ENCODE results near the gene SUOX. TPM values are rescaled to one million over a fixed set of nuclear protein-coding genes. Genes with fewer than 3 reads are reported as not detected.

The SUOX gene
- total and polyA plus RNA-seq, 2 donors (not counting 1 experiment from before 2014, with no cell fraction given) = 11.1 to 11.6 TPM

GRCh38 chr12:56042843-56043242, 45.8 kb downstream of the SUOX start:
- Histone ChIP-seq H4K20me1 (ENCODE audit: control insufficient read depth, extremely low read depth, insufficient read depth, low read length) (no peaks in the 10 kb centered on the region), H3K4me1 (ENCODE audit: control insufficient read depth, extremely low read depth, insufficient read depth, low read length) (peaks cover 8% of the 10 kb centered on the region), H3K9ac (ENCODE audit: insufficient read depth, low read length) (peak overlapping the region; percentile 93), H3K36me3 (ENCODE audit: control insufficient read depth, insufficient read depth, low read length) (peaks cover 9% of the 10 kb centered on the region), H3K4me2 (ENCODE audit: extremely low read depth, insufficient read depth, low read length) (peak overlapping the region; percentile 96), H2AFZ (ENCODE audit: low read length) (no peak overlapping the region), H3K79me2 (ENCODE audit: control insufficient read depth, insufficient read depth, low read length) (peaks cover 20% of the 10 kb centered on the region), H3K9me3 (ENCODE audit: control insufficient read depth, insufficient read depth, low read depth, low read length) (no peaks in the 10 kb centered on the region), H3K4me3 (replicated peaks in 1 of 4; ENCODE audit: control extremely low read depth in 1 of 4, insufficient read depth in 1 of 4, low read depth in 3 of 4, low read length in 4 of 4) (peak overlapping the region; percentile 82 to 97 (median 94)), H3K27ac (ENCODE audit: insufficient read depth, low read length) (peak overlapping the region; percentile 100), H3K27me3 (ENCODE audit: control insufficient read depth, insufficient read depth, low read length) (no peaks in the 10 kb centered on the region)
- TF ChIP-seq CTCF (conservative IDR thresholded peaks at IDR 0.05 in 1 of 2, IDR thresholded peaks at IDR 0.05 in 1 of 2; ENCODE audit: low read depth in 1 of 2, low read length in 2 of 2) = no peak
- no peak for TF ChIP-seq EZH2 (IDR thresholded peaks at IDR 0.05; ENCODE audit: low read length, missing control alignments)
- DNase-seq (ENCODE audit: low read depth in 2 of 2) = no peak

GRCh38 chr12:56046027-56046780, 49.1 kb downstream of the SUOX start:
- DNase-seq (ENCODE audit: low read depth in 2 of 2) = no peak
- Histone ChIP-seq H3K9ac (ENCODE audit: insufficient read depth, low read length) (no peak overlapping the region), H3K9me3 (ENCODE audit: control insufficient read depth, insufficient read depth, low read depth, low read length) (no peaks in the 10 kb centered on the region), H3K4me2 (ENCODE audit: extremely low read depth, insufficient read depth, low read length) (no peak overlapping the region), H3K4me1 (ENCODE audit: control insufficient read depth, extremely low read depth, insufficient read depth, low read length) (peaks cover 8% of the 10 kb centered on the region), H2AFZ (ENCODE audit: low read length) (no peak overlapping the region), H3K27ac (ENCODE audit: insufficient read depth, low read length) (peak overlapping the region; percentile 41), H3K79me2 (ENCODE audit: control insufficient read depth, insufficient read depth, low read length) (peaks cover 20% of the 10 kb centered on the region), H4K20me1 (ENCODE audit: control insufficient read depth, extremely low read depth, insufficient read depth, low read length) (no peaks in the 10 kb centered on the region), H3K27me3 (ENCODE audit: control insufficient read depth, insufficient read depth, low read length) (no peaks in the 10 kb centered on the region), H3K36me3 (ENCODE audit: control insufficient read depth, insufficient read depth, low read length) (peaks cover 9% of the 10 kb centered on the region), H3K4me3 (replicated peaks in 1 of 4; ENCODE audit: control extremely low read depth in 1 of 4, insufficient read depth in 1 of 4, low read depth in 3 of 4, low read length in 4 of 4) (no peak overlapping the region)
- TF ChIP-seq CTCF (conservative IDR thresholded peaks at IDR 0.05 in 1 of 2, IDR thresholded peaks at IDR 0.05 in 1 of 2; ENCODE audit: low read depth in 1 of 2, low read length in 2 of 2) (no peak), EZH2 (IDR thresholded peaks at IDR 0.05; ENCODE audit: low read length, missing control alignments) (no peak)

DNA sequence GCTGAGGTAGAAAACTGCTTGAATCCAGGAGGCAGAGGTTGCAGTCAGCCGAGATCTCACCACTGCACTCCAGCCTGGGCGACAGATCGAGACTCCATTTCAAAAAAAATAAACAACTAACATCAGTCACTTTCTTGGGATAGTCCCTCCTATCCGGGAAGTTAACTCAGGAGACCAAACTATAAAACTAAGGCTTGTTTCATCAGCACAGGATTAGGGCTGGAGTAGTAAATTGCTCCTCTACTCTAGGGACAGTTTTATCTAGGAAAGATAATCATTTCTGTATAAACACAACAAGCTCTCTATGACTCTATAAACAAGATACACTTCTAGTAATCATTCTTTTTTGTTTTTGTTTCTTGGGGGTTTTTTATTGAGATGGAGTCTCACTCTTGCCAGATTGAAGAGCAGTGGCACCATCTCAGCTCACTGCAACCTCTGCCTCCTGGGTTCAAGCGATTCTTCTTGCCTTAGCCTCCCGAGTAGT, 56.4 kb downstream of the SUOX start:
- Histone ChIP-seq H3K9me3 (ENCODE audit: control insufficient read depth, insufficient read depth, low read depth, low read length) (no peaks in the 10 kb centered on the region), H3K27me3 (ENCODE audit: control insufficient read depth, insufficient read depth, low read length) (no peaks in the 10 kb centered on the region), H3K27ac (ENCODE audit: insufficient read depth, low read length) (no peak overlapping the region), H2AFZ (ENCODE audit: low read length) (no peak overlapping the region), H3K4me2 (ENCODE audit: extremely low read depth, insufficient read depth, low read length) (no peak overlapping the region), H4K20me1 (ENCODE audit: control insufficient read depth, extremely low read depth, insufficient read depth, low read length) (no peaks in the 10 kb centered on the region), H3K4me3 (replicated peaks in 1 of 4; ENCODE audit: control extremely low read depth in 1 of 4, insufficient read depth in 1 of 4, low read depth in 3 of 4, low read length in 4 of 4) (no peak overlapping the region), H3K4me1 (ENCODE audit: control insufficient read depth, extremely low read depth, insufficient read depth, low read length) (no peaks in the 10 kb centered on the region), H3K79me2 (ENCODE audit: control insufficient read depth, insufficient read depth, low read length) (no peaks in the 10 kb centered on the region), H3K36me3 (ENCODE audit: control insufficient read depth, insufficient read depth, low read length) (no peaks in the 10 kb centered on the region), H3K9ac (ENCODE audit: insufficient read depth, low read length) (no peak overlapping the region)
- no peak for DNase-seq (ENCODE audit: low read depth in 2 of 2)
- TF ChIP-seq CTCF (conservative IDR thresholded peaks at IDR 0.05 in 1 of 2, IDR thresholded peaks at IDR 0.05 in 1 of 2; ENCODE audit: low read depth in 1 of 2, low read length in 2 of 2) (no peak), EZH2 (IDR thresholded peaks at IDR 0.05; ENCODE audit: low read length, missing control alignments) (no peak)

Other genes starting within 250 kb of the SUOX start
- gene SARNP, start 179.6 kb upstream of the SUOX start, total RNA-seq = 83.0 and 88.5 TPM in 2 replicates
- 172 and 183 TPM in 2 replicates for gene SARNP, start 179.6 kb upstream of the SUOX start, polyA plus RNA-seq
- gene ORMDL2, start 179.2 kb upstream of the SUOX start, total RNA-seq = 15.7 and 26.9 TPM in 2 replicates
- gene ORMDL2, start 179.2 kb upstream of the SUOX start, polyA plus RNA-seq = 54.5 and 60.6 TPM in 2 replicates
- 56.0 and 66.7 TPM in 2 replicates for gene DNAJC14, start 167.7 kb upstream of the SUOX start, total RNA-seq
- 11.5 and 12.2 TPM in 2 replicates for gene DNAJC14, start 167.7 kb upstream of the SUOX start, polyA plus RNA-seq
- 3.3 and 7.1 TPM in 2 replicates for gene MMP19, start 154.3 kb upstream of the SUOX start, total RNA-seq
- 18.3 and 21.8 TPM in 2 replicates for gene MMP19, start 154.3 kb upstream of the SUOX start, polyA plus RNA-seq
- gene PYM1, start 69.4 kb upstream of the SUOX start, total RNA-seq = 28.5 and 38.6 TPM in 2 replicates
- 27.8 and 29.3 TPM in 2 replicates for gene PYM1, start 69.4 kb upstream of the SUOX start, polyA plus RNA-seq
- gene DGKA, start 66.1 kb upstream of the SUOX start, total RNA-seq = 24.4 and 51.9 TPM in 2 replicates
- gene DGKA, start 66.1 kb upstream of the SUOX start, polyA plus RNA-seq = 41.4 and 44.7 TPM in 2 replicates
- gene PMEL, start 31.2 kb upstream of the SUOX start, total RNA-seq = 0.26 and 0.50 TPM in 2 replicates
- gene PMEL, start 31.2 kb upstream of the SUOX start, polyA plus RNA-seq = 0.41 and 0.84 TPM in 2 replicates
- gene CDK2, start 30.4 kb upstream of the SUOX start, total RNA-seq = 12.7 and 14.6 TPM in 2 replicates
- gene CDK2, start 30.4 kb upstream of the SUOX start, polyA plus RNA-seq = 32.5 and 43.5 TPM in 2 replicates
- 46.2 and 55.3 TPM in 2 replicates for gene RAB5B, start 23.2 kb upstream of the SUOX start, total RNA-seq
- gene RAB5B, start 23.2 kb upstream of the SUOX start, polyA plus RNA-seq = 144 and 193 TPM in 2 replicates
- gene IKZF4, start 23.8 kb downstream of the SUOX start, total RNA-seq = 0.51 and 2.0 TPM in 2 replicates
- gene IKZF4, start 23.8 kb downstream of the SUOX start, polyA plus RNA-seq = 3.2 and 3.7 TPM in 2 replicates
- gene RPS26, start 44.6 kb downstream of the SUOX start, total RNA-seq = 86.2 and 125 TPM in 2 replicates
- 739 and 1,779 TPM in 2 replicates for gene RPS26, start 44.6 kb downstream of the SUOX start, polyA plus RNA-seq
- 0.66 and 1.3 TPM in 2 replicates for gene ERBB3, start 82.9 kb downstream of the SUOX start, total RNA-seq
- 0.59 and 0.92 TPM in 2 replicates for gene ERBB3, start 82.9 kb downstream of the SUOX start, polyA plus RNA-seq
- 92.2 and 93.5 TPM in 2 replicates for gene PA2G4, start 107.3 kb downstream of the SUOX start, total RNA-seq
- 202 and 342 TPM in 2 replicates for gene PA2G4, start 107.3 kb downstream of the SUOX start, polyA plus RNA-seq
- gene RPL41, start 119.4 kb downstream of the SUOX start, total RNA-seq = 2,664 and 4,175 TPM in 2 replicates
- gene RPL41, start 119.4 kb downstream of the SUOX start, polyA plus RNA-seq = 6,961 and 9,604 TPM in 2 replicates
- 5.6 and 7.2 TPM in 2 replicates for gene ZC3H10, start 121.0 kb downstream of the SUOX start, total RNA-seq
- gene ZC3H10, start 121.0 kb downstream of the SUOX start, polyA plus RNA-seq = 1.8 and 1.9 TPM in 2 replicates
- gene ESYT1, start 131.0 kb downstream of the SUOX start, total RNA-seq = 261 and 446 TPM in 2 replicates
- 182 and 260 TPM in 2 replicates for gene ESYT1, start 131.0 kb downstream of the SUOX start, polyA plus RNA-seq
- 71.7 and 98.6 TPM in 2 replicates for gene MYL6B, start 155.3 kb downstream of the SUOX start, total RNA-seq
- gene MYL6B, start 155.3 kb downstream of the SUOX start, polyA plus RNA-seq = 87.7 and 99.1 TPM in 2 replicates
- gene MYL6, start 161.1 kb downstream of the SUOX start, total RNA-seq = 1,163 and 1,517 TPM in 2 replicates
- gene MYL6, start 161.1 kb downstream of the SUOX start, polyA plus RNA-seq = 6,238 and 7,941 TPM in 2 replicates
- gene SMARCC2, start 192.2 kb downstream of the SUOX start, total RNA-seq = 55.5 and 70.8 TPM in 2 replicates
- 60.2 and 69.6 TPM in 2 replicates for gene SMARCC2, start 192.2 kb downstream of the SUOX start, polyA plus RNA-seq
- gene RNF41, start 224.6 kb downstream of the SUOX start, total RNA-seq = 120 and 199 TPM in 2 replicates
- 88.4 and 99.7 TPM in 2 replicates for gene RNF41, start 224.6 kb downstream of the SUOX start, polyA plus RNA-seq
- gene NABP2, start 227.1 kb downstream of the SUOX start, total RNA-seq = 25.9 and 29.2 TPM in 2 replicates
- 39.7 and 65.5 TPM in 2 replicates for gene NABP2, start 227.1 kb downstream of the SUOX start, polyA plus RNA-seq
- gene SLC39A5, start 232.8 kb downstream of the SUOX start, total RNA-seq = not detected in 2 replicates
- not detected in 2 replicates for gene SLC39A5, start 232.8 kb downstream of the SUOX start, polyA plus RNA-seq